ENCODE data around the gene GAL3ST2.

The GAL3ST2 gene

GRCh38 chr2:241846406-241846805, 69.8 kb downstream of the GAL3ST2 start:
- Histone ChIP-seq H3K4me2 (ENCODE audit: insufficient read depth, low read length) (no peak overlapping the region), H3K27me3 (ENCODE audit: insufficient read depth, low read length, poor library complexity) (peaks cover 8% of the 10 kb centered on the region), H4K20me1 (ENCODE audit: insufficient read depth, low read length) (no peaks in the 10 kb centered on the region), H3K9ac (ENCODE audit: low read depth, low read length) (no peak overlapping the region), H3K4me3 (ENCODE audit: low read depth in 1 of 2, low read length in 2 of 2) (no peak overlapping the region), H3K4me1 (ENCODE audit: insufficient read depth, low read length) (no peaks in the 10 kb centered on the region), H3K79me2 (ENCODE audit: insufficient read depth, low read length) (no peaks in the 10 kb centered on the region), H3K9me3 (ENCODE audit: insufficient read depth, low read length, severe bottlenecking) (no peaks in the 10 kb centered on the region), H3K27ac (ENCODE audit: low read length) (no peak overlapping the region), H2AFZ (ENCODE audit: low read depth, low read length) (no peak overlapping the region), H3K36me3 (ENCODE audit: insufficient read depth, low read length) (no peaks in the 10 kb centered on the region)
- ATAC-seq (ENCODE audit: insufficient read depth, low read depth) (no peak), DNase-seq (no peak)
- TF ChIP-seq CTCF (IDR thresholded peaks at IDR 0.05; ENCODE audit: borderline replicate concordance, extremely low read depth, low read length, poor library complexity, severe bottlenecking), result no peak
- no peak for TF ChIP-seq EZH2 (IDR thresholded peaks at IDR 0.05; ENCODE audit: borderline replicate concordance, low read depth, low read length, severe bottlenecking)

- no peaks in the 10 kb centered on the region for H3K9me3 ChIP-seq (ENCODE audit: insufficient read depth, low read length, severe bottlenecking)
- H3K9ac ChIP-seq (ENCODE audit: low read depth, low read length), result no peak overlapping the region
Measured at GRCh38 chr2:241848761-241849615, 72.4 kb downstream of the GAL3ST2 start.

GRCh38 chr2:241849616-241850543, 73.3 kb downstream of the GAL3ST2 start:
- no peaks in the 10 kb centered on the region for H3K79me2 ChIP-seq (ENCODE audit: insufficient read depth, low read length)
- no peaks in the 10 kb centered on the region for H3K4me1 ChIP-seq (ENCODE audit: insufficient read depth, low read length)
- no peaks in the 10 kb centered on the region for H3K36me3 ChIP-seq (ENCODE audit: insufficient read depth, low read length)
- H3K27ac ChIP-seq (ENCODE audit: low read length), result no peak overlapping the region
- H2AFZ ChIP-seq (ENCODE audit: low read depth, low read length), result no peak overlapping the region
- H3K9ac ChIP-seq (ENCODE audit: low read depth, low read length), result no peak overlapping the region
- no peak for DNase-seq
- ATAC-seq (ENCODE audit: insufficient read depth, low read depth), result no peak
- H3K4me2 ChIP-seq (ENCODE audit: insufficient read depth, low read length), result no peak overlapping the region
- no peak for TF ChIP-seq EZH2 (IDR thresholded peaks at IDR 0.05; ENCODE audit: borderline replicate concordance, low read depth, low read length, severe bottlenecking)
- TF ChIP-seq CTCF (IDR thresholded peaks at IDR 0.05; ENCODE audit: borderline replicate concordance, extremely low read depth, low read length, poor library complexity, severe bottlenecking), result no peak
- no peaks in the 10 kb centered on the region for H4K20me1 ChIP-seq (ENCODE audit: insufficient read depth, low read length)
- H3K27me3 ChIP-seq (ENCODE audit: insufficient read depth, low read length, poor library complexity), result peaks cover 2% of the 10 kb centered on the region
- no peak overlapping the region for H3K4me3 ChIP-seq (ENCODE audit: low read depth in 1 of 2, low read length in 2 of 2)
- H3K9me3 ChIP-seq (ENCODE audit: insufficient read depth, low read length, severe bottlenecking), result no peaks in the 10 kb centered on the region

More at GRCh38 chr2:241848761-241849615, 72.4 kb downstream of the GAL3ST2 start:
- no peak overlapping the region for H3K4me3 ChIP-seq (ENCODE audit: low read depth in 1 of 2, low read length in 2 of 2)
- no peak overlapping the region for H3K27ac ChIP-seq (ENCODE audit: low read length)
- H3K4me2 ChIP-seq (ENCODE audit: insufficient read depth, low read length), result no peak overlapping the region
- H3K79me2 ChIP-seq (ENCODE audit: insufficient read depth, low read length), result no peaks in the 10 kb centered on the region
- DNase-seq (no peak), ATAC-seq (ENCODE audit: insufficient read depth, low read depth) (no peak)
- no peaks in the 10 kb centered on the region for H3K4me1 ChIP-seq (ENCODE audit: insufficient read depth, low read length)
- H3K36me3 ChIP-seq (ENCODE audit: insufficient read depth, low read length), result no peaks in the 10 kb centered on the region
- H4K20me1 ChIP-seq (ENCODE audit: insufficient read depth, low read length), result no peaks in the 10 kb centered on the region
- TF ChIP-seq CTCF (IDR thresholded peaks at IDR 0.05; ENCODE audit: borderline replicate concordance, extremely low read depth, low read length, poor library complexity, severe bottlenecking), result no peak
- TF ChIP-seq EZH2 (IDR thresholded peaks at IDR 0.05; ENCODE audit: borderline replicate concordance, low read depth, low read length, severe bottlenecking), result no peak
- H3K27me3 ChIP-seq (ENCODE audit: insufficient read depth, low read length, poor library complexity), result peaks cover 8% of the 10 kb centered on the region
- no peak overlapping the region for H2AFZ ChIP-seq (ENCODE audit: low read depth, low read length)
